Erythroblast (primary cell): Measurements from ENCODE around the gene KRTAP20-3.

Experiments used
- GATA1 ChIP-seq: IDR thresholded peaks from 2 replicates; pipeline ENCODE4 v1.6.1; 2011; ENCODE audit warnings: low read depth, mild to moderate bottlenecking, control low read depth, low read length, moderate library complexity
- POLR2A ChIP-seq: IDR thresholded peaks from 2 replicates; pipeline ENCODE4 v1.6.1; 2011; ENCODE audit warnings: mild to moderate bottlenecking, low read length

DNA sequence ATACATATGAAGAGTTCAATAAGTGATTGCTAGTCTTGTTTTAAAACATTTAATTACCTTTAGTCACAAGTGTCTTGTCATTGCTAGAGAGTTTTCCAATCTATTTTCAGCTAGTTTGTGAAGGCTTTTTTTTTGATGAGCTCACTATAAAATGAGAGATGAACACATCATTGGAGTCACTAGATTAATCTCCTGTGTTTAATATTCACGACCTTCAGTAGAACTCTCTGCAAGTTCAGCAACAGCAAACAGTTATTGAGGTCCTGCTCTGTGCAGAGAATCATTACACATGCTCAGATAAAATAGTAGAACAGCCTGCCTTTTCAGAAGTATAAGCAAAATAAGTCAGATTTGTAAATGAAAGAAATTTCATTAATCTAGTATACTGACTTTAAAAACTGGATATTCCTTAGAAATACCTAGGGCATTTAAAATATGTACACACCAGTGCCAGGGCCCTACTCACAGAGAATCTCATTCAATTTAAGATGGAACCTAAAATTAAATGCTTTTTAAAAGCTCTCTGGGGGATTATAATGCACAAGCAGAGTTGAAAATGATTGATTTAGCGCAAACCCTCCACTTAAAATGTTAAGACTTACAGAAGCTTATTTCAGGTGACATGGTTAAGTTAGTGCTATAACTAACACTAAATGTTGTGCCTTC lies 30.5 kb downstream of the KRTAP20-3 start:
- TF ChIP-seq POLR2A (no peak), GATA1 (no peak)
